ENCODE results near the gene DHRSX.
"Not testable (repeated sequence)": the region's sequence is repeated elsewhere in the genome, so short reads cannot be mapped to it uniquely, and the experiment has no call there.

DHRSX gene

DNA sequence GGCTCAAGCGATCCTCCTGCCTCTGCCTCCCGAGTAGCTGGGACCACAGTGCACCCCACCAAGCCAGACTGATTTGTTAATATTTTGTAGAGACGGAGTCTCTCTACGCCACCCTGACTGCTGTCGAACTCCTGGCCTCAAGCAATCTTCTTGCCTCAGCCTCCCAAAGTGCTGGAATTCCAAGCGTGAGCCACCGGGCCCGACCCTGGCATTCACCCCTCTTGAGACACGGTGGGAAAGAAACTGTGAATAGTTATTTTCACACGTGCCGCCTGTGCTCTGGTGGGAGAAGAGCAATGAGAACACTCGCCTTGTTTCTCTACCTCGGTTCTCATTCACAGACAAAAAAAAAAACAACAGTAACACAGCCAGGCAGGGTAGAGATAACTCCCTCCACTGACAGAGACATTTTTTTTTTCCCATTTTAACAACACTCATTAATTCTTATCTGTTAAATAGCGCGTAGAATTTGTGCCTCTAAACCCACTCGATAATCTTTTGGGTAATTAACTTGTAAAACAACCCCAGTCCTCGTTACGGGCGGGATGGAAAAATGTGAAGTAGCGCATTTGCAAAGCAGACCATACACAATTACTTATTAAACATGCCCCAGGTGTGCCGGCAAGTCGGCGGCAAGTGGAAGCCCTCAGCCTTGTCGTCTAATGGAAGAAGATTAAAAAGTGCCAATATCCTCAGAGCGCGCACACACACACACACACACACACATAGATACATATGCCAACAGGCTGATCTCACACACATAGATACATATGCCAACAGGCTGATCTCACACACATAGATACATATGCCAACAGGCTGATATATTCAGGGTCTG, 103.3 kb downstream of the DHRSX start:
- DNase-seq (ENCODE audit: low read depth, low spot score): no peak

DNA sequence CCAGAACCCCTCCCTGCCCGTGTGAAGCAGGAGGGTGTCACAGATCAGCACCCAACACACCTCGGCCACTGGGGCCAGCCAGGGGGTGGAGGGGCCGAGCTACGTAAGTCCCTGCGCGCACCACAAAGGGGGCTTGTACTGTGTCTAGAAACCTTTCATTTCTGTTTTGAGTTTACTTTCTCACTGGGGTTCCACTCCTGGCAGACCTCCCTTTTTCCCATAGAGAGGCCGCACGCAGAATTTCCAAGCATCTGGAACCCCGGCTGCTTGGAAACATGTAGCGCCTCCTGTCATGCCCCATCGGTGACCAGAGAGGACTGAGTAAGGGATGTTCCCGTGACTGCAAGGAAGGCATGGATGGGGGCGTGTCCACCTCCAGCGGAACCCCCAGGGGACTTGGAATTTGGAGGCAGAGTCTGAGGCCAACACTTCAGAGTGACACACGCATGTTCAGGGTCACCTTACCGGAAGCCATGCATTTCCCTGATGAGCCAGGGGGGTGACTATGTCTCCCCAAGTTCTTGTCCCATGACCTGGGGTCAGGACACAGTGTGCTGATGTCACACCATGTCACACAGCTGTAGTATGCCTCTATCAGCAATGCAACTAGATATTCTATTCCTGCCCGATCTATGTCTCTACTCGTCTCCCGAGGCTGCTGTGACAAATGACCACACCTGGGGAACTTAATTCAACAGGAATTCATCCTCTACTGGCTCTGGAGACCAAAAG, 105.3 kb downstream of the DHRSX start:
- DNase-seq (ENCODE audit: low read depth, low spot score): no peak

DNA sequence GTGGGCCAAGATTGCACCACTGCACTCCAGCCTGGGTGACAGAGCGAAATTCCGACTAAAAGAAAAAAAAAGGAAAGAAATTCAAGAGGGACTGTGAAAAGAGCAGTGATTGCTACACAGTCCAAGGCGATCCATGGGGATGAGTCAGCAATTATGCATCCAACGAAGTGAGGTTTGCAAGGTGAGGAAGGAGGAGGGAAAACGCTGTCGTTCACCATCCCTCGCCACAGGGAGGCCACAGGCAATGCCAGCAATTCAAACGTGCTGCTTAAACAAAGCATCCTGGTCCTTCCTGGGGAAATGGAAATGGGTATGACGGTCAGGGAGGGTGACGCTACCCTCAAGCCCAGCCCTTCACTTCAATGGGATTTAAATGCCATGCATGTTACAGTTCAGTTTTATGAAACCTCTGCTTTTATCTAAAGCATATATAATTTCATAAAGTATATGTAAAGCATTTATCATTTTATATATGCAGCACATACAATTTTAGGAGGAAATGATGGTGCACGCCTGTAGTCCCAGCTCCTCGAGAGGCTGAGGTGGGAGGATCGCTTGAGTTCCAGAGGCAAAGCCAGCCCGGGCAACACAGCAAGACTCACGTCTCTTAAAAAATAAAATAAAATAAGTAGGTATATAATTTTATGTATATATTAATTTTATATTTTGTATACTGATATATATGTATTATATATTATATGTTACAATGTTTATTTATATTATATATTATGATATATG, 108.7 kb downstream of the DHRSX start:
- DNase-seq (ENCODE audit: low read depth, low spot score): no peak

DNA sequence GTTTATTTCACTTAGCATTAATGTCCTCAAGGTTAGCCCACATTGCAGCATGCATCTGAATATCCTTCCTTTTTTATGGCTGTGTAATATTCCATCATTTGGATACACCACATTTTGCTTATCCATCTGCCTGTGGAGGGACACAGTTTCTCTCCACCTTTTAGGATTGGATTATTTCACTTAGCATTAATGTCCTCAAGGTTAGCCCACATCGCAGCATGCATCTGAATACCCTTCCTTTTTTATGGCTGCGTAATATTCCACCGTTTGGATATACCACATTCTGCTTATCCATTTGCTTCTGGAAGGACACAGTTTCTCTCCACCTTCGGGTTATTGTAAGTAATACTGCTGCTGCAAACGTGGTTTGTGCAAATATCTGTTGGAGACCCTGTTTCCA, 110.0 kb downstream of the DHRSX start:
- no peak for DNase-seq (ENCODE audit: low read depth, low spot score)

DNA sequence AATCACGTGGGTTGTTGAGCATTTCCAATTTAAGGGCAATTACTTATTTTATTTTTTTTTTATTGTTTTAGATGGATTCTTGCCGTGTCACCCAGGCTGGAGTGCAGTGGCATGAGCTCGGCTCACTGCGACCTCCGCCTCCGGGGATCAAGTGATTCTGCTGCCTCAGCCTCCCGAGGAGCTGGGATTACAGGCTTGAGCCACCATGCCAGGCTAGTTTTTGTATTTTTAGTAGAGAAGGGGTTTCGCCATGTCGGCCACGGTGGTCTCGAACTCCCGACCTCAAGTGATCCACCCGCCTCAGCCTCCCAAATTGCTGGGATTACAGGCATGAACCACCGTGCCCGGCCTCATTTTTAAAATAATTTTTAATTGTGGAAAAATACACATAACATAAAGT, 111.0 kb downstream of the DHRSX start:
- not testable (repeated sequence) for DNase-seq (ENCODE audit: low read depth, low spot score)

DNA sequence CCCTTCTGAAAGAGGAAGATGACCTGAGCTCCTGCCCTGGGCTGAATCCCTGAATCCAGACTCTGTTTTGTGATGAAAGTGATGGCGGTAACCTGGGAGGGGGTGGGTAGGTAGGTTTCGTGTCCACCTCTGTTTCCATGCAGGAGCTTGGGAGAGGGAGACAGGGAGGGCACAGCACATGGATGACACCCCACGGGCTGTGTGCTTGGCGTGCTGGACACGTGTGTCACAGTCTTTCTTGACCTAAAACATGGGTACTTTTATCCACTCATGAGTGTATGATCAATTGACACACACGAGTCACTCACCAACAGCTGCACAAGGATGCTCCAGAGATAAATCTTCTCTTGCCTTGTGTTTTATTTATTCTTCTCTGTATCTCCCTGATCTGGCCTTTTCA, 111.5 kb downstream of the DHRSX start:
- no peak for DNase-seq (ENCODE audit: low read depth, low spot score)

DNA sequence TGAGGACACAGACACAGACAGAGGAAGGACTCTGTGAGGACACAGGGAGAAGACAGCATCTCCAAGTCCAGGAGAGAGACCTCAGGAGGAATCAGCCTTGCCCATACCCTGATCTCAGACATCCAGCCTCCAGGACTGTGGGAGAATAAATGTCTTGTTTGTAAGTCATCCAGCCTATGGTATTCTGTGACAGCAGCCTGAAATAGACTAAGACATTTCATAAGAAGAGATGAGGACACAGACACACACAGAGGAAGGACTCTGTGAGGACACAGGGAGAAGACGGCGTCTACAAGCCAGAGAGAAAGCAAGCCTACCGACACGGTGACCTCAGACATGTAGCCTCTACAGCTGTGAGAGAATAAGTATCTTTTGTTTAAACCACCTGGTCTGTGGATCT, 112.1 kb downstream of the DHRSX start:
- DNase-seq (ENCODE audit: low read depth, low spot score): no peak

DNA sequence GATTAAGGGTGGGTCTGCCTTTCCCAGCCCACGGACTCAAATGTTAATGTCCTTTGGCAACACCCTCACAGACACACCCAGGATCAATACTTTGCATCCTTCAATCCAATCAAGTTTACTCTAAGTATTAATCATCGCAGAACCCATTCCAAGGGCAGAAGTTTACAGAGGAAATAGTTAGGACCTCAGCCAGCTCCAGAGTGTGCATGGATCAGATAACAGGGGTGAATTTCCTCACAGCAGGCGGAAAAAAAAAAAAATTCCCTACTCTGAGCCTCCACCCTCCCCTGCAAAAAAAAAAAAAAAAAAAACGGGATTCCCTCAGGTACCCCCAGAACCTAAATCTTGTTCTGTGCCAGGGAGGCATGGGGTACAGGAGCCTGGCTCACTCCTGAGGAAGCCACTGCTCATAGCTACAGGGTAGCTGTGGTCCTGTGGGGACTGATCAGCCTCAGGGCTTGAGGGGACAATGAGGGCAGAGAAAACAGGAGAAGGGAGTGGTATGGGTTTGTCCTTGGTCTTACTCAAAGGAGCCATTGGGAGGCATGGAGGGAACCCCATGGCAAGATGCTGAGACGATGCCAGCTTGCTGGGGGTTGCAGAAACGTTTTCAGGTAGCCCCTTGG, 113.0 kb downstream of the DHRSX start:
- no peak for DNase-seq (ENCODE audit: low read depth, low spot score)

DNA sequence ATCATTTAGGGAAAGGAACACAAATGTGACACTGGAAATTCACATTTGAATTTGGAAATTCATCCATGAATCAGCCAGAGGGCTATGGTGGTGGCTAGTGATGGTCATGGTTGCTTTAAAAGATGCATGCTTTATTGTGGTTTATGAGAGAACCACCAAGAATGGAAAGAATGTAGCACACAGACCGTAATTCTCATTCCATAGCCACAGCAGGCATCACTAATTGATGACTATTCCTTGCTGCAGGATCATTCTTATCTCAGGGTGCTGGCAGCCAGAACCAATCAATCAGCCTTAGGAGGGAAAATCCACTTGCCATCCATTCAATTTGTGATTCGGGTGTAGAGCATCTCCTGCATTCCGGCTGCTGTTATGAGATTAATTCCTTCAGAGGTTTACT, 115.6 kb downstream of the DHRSX start:
- DNase-seq (ENCODE audit: low read depth, low spot score): no peak

DNA sequence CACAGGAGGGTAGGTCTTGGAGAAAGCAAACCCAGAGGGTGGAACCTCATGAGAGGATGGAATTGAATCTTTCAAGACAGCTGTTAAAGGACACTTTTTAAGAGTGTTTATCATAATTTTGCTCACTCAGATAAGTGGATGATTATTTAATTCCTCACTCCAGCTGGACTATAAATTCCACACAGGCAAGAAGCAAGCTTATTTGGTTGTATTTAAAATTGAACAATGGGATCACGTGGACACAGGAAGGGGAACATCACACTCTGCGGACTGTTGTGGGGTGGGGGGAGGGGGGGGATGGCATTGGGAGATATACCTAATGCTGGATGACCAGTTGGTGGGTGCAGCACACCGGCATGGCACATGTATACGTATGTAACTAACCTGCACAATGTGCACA, 116.3 kb downstream of the DHRSX start:
- no peak for DNase-seq (ENCODE audit: low read depth, low spot score)

DNA sequence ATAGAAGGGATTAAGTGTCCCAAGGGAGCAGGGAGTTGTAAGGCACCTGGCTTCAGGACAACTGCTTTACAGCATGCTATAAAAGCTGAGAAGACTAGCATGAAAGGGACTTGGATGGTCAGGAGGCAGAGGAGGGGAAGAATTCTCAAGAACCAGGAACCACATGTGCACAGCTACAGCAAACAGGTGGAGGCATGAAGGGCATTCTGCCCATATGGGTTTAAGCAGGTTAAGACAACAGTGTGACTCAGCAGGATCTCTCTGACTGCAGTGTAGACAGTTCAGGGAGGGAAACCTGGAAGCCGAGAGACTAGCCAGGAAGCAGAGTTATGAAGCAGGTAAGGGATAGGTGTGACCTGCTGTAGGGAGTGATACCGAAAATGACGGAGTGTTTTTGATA, 117.0 kb downstream of the DHRSX start:
- no peak for DNase-seq (ENCODE audit: low read depth, low spot score)

DNA sequence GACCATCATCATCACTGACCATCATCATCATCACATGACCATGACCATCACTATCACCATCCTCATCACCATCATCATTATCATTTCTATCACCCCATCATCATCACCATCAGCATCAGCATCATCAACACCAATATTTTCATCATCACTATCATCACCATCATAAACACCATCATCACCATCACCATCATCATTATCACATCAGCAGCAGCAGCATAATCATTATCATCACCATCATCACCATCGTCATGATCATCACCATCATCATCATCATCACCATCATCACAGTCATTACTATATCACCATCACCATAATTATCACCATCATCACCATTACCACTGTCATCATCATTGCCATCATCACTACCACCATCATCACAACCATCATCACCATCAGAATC, 117.6 kb downstream of the DHRSX start:
- no peak for DNase-seq (ENCODE audit: low read depth, low spot score)

DNA sequence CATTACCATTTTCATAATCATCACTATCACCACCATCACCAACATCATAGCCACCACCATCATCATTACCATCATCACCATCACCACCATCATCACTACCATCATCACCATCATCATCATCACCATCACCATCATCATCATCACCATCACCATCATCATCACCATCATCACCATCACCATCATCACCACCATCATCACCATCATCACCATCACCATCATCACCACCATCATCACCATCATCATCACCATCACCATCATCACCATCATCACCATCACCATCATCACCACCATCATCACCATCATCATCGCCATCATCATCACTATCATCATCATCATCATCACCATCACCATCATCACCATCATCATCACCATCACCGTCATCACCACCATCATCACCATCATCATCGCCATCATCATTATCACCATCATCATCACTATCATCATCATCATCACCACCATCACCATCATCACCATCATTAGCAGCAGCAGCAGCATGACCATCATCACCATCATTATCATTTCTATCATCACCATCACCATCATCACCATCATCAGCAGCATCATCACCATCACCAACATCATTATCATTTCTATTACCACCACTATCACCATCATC, 118.2 kb downstream of the DHRSX start:
- DNase-seq (ENCODE audit: low read depth, low spot score): not testable (repeated sequence)

DNA sequence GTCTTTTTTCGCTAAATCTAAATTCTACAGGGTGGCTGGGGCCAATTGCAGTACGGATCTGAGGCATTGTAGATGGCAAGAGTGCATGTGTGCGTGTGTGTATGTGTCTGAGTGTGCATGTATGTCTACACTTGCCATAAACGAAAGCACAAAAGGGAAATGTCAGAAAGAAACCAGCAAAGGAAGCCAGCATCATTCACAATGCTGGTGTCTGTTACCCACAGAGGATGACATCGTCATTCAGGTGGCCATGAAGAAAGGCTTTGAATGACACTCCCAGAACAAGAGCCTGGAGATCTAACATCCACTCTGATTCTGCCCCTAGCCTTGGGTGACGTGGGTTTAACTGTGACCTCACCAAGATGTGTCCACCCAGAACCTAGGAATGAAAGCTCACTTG, 124.6 kb downstream of the DHRSX start:
- no peak for DNase-seq (ENCODE audit: low read depth, low spot score)

DNA sequence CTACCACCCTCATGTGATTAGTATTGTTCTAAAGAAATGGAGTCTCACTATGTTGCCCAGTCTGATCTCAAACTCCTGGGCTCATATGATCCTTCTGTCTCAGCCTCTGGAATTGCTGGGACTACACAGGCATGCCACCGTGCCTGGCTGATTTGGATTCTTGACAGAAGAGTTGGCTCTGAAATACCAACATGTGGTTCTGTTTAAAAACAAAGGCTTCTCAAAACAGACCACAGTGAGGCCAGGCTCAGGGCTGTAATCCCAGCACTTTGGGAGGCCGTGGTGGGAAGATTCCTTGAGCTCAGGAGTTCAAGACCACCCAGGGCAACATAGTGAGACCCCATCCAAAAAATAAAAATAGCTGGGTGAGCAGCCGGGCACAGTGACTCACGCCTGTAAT, 126.7 kb downstream of the DHRSX start:
- DNase-seq (ENCODE audit: low read depth, low spot score): no peak

DNA sequence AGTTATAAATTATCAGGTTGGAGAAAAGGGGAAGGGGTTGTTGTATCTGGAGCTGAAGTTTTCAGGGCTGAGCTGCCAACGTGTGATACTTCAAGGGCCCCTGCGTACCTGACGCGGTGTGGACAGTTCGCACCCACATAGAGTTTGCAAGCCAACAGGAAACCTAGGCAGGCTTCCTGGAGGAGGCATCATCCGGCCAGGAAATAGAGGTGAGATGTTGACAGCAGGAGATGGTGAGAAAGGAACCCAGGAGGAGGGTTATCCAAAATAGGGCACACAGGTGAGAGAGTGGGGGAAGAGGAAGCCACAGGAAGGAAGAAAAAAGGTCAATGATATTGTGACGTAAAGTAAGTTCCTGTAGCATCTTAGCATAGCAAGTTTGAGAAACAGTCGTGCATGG, 127.2 kb downstream of the DHRSX start:
- no peak for DNase-seq (ENCODE audit: low read depth, low spot score)

DNA sequence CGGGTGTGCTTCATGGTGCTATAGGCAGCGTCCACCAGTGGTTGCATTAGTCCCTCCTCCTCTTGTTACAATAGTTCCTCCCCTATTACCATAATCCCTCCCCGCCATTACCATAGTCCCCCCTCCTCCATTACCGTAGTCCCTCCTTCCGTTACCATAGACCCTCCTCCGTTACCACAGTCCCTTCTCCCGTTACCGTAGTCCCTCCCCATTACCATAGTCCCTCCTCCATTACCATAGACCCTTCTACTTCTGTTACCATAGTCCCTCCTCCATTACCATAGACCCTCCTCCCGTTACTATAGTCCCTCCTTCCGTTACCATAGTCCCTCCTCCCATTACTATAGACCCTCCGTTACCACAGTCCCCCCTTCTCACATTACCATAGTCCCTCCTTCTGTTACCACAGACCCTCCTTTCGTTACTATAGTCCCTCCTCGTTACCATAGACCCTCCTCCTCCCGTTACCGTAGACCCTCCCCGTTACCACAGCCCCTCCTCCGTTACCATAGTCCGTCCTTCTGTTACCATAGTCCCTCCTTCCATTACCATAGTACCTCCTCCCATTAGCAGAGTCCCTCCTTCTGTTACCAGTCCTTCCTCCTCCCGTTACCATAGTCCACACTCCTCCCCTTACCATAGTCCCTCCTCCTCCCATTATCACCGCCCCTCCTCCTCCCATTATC, 129.6 kb downstream of the DHRSX start:
- DNase-seq (ENCODE audit: low read depth, low spot score): no peak

DNA sequence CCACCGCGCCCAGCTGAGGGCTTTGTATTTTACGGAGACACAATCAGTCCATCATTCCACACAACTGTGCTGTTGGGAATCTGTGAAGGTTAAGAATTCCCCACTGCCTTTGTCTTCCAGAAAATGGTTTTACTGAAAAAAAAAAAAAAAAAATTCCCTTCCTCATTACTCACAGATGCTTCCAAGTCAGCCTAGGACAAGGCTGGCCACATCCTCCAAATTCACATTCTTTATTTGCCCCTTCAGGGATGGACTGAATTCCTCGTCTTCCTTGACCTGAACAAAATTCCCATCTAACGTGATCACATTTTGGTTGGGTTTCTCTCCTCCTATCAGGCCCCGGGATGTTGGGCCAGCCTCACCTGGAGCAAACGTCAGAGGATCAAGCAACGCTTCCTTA, 130.3 kb downstream of the DHRSX start:
- DNase-seq (ENCODE audit: low read depth, low spot score): no peak

DNA sequence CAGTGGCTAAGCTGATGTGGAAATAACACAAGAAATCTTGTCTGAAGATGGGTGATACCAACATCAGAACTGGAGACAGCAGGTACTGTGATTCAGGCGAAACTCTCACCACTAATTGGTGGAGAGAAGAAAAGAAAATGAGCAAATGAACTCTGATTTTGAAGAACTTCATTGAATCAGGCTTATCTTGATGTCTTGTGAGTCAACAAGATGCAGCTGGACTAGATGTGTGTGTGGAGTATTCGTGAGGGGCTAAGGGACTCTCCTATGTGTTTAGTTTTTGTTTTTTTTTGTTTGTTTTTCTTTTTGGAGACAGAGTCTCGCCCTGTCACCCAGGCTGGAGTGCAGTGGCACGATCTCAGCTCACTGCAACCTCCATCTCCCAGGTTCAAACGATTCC, 131.6 kb downstream of the DHRSX start:
- DNase-seq (ENCODE audit: low read depth, low spot score): no peak

DNA sequence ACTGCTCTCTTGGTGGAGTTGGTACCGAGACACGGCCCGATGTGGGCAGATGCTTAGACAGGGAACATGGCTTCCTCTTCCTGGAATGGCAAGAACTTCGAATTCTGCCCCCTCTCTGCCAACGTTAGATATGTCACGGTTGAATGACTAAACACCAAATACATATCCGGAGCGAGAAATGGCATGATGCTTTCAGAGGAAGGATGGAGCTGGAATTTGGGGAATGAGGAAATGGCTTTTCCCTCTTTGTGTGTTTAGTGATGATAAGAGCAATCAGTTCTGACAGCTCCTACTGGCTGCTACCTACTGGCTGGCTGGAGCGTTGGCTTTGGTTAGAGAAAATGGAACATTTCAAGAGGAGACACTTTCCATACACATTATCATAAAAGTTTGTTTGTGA, 140.0 kb downstream of the DHRSX start:
- no peak for DNase-seq (ENCODE audit: low read depth, low spot score)

DNA sequence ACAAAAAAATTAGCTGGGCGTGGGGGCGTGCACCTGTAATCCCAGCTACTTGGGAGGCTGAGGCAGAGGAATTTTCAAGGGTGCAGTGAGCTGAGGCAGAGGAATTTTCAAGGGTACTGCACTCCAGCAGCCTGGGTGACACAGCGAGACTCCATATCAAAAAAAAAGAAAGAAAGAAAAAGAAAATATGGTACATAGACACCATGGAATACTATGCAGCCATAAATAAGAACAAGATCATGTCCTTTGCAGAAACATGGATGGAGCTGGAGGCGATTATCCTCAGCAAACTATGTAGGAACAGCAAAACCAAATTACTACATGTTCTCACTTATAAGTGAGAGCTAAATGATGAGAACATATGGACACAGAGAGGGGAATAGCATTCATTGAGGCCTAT, 141.3 kb downstream of the DHRSX start:
- DNase-seq (ENCODE audit: low read depth, low spot score): not testable (repeated sequence)

Data from activated CD4-positive, CD25-positive, alpha-beta regulatory T cell treated with anti-CD3 and anti-CD28 coated beads, Interleukin-2, amount 50 U/mL, for 16 hours (primary cell).